Measurements from ENCODE around the gene ADD3.

GRCh38 chr10:109998513-109998912 is 9.3 kb upstream of the ADD3 start:
- TF ChIP-seq, protein P1, sequence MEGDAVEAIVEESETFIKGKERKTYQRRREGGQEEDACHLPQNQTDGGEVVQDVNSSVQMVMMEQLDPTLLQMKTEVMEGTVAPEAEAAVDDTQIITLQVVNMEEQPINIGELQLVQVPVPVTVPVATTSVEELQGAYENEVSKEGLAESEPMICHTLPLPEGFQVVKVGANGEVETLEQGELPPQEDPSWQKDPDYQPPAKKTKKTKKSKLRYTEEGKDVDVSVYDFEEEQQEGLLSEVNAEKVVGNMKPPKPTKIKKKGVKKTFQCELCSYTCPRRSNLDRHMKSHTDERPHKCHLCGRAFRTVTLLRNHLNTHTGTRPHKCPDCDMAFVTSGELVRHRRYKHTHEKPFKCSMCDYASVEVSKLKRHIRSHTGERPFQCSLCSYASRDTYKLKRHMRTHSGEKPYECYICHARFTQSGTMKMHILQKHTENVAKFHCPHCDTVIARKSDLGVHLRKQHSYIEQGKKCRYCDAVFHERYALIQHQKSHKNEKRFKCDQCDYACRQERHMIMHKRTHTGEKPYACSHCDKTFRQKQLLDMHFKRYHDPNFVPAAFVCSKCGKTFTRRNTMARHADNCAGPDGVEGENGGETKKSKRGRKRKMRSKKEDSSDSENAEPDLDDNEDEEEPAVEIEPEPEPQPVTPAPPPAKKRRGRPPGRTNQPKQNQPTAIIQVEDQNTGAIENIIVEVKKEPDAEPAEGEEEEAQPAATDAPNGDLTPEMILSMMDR (IDR thresholded peaks at IDR 0.05), result no peak
- TF ChIP-seq ZFX (IDR thresholded peaks at IDR 0.05; ENCODE audit: borderline replicate concordance), result no peak
